ENCODE measurements around the gene PLD6. TPM values are rescaled to one million over a fixed set of nuclear protein-coding genes. Genes with fewer than 3 reads are reported as not detected.
"Not testable (repeated sequence)": the region's sequence is repeated elsewhere in the genome, so short reads cannot be mapped to it uniquely, and the experiment has no call there.

The PLD6 gene, protein sequence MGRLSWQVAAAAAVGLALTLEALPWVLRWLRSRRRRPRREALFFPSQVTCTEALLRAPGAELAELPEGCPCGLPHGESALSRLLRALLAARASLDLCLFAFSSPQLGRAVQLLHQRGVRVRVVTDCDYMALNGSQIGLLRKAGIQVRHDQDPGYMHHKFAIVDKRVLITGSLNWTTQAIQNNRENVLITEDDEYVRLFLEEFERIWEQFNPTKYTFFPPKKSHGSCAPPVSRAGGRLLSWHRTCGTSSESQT
- 10 to 100 TPM in 1 of 4 donors, 1 to 10 TPM in 3; 3.1 to 13.7 (median 6.9) TPM for total RNA-seq

DNA sequence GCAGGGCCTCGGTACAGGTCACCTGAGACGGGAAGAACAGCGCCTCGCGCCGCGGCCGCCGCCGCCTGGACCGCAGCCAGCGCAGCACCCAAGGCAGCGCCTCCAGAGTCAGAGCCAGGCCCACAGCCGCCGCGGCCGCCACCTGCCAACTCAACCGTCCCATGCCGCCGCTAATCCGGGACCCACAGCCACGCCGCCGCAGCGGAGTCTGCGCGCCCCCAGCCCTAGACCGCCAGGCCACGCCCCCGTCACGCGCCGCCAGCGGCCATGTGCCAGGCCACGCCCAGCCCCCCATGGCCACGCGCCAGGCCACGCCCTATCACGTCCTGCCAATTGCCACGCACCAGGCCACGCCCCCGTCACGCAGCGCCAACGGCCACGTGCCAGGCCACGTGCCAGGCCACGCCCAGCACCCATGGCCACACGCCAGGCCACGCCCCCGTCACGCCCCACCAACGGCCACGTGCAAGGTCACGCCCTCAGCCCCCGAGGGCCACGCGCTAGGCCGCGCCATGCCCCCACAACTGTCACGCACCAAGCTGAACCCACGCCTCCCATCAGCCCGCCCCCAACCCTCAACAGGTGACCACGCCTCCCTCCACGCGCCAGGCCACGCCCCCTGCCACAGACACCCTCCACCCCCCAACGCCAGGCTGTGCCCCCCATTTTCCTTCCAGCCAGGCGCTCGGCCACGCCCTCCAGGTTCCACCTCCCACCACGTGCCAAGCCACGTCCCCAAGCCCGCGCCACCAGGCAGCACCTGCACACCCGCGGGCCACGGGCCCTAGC is at the start of gene PLD6:
Gene PLD6 (minus strand): TSS at position 210 of the 789 bp plus-strand sequence. CDS start 47 bp downstream, at position 163.
- peaks cover 49 to 64% (median 62%) of the 10 kb centered on the region in 4 donors for H3K4me1 ChIP-seq

DNA sequence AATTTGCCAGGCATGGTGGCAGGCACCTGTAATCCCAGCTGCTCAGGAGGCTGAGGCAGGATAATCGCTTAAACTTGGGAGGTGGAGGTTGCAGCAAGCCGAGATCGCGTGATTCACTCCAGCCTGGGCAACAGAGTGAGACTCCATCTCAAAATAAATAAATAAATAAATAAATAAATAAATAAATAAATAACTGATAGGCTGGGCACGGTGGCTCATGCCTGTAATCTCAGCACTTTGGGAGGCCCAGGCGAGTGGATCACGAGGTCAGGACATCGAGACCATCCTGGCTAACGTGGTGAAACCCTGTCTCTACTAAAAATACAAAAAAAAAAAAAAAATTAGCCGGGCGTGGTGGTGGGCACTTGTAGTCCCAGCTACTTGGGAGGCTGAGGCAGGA is 49.6 kb upstream of the PLD6 start:
- DNase-seq (ENCODE audit: extremely low spot score): not testable (repeated sequence)

More for the DNA sequence above, at the start of gene PLD6:
- intact Hi-C loops (cut with DNase I): no loop called here
- WGBS: 21% methylated on average over 35 of the region's 78 CpGs
- TF ChIP-seq EP300 (IDR thresholded peaks at IDR 0.05): no peak
- TF ChIP-seq POLR2AphosphoS5 (IDR thresholded peaks at IDR 0.05): peak; percentile 67 to 70
- H3K27ac ChIP-seq (replicated peaks in 1 of 4): peak within 1 kb of the TSS; percentile 92 to 96 (median 94)
- no peaks in the 10 kb centered on the region for H3K9me3 ChIP-seq
- H3K4me3 ChIP-seq: peak within 1 kb of the TSS; percentile 62 to 69 (median 65)
- peak; percentile 93 for DNase-seq (ENCODE audit: extremely low spot score)
- no peaks in the 10 kb centered on the region for H3K27me3 ChIP-seq
- peaks cover 0 to 12% (median 7%) of the 10 kb centered on the region in 4 donors for H3K36me3 ChIP-seq

DNA sequence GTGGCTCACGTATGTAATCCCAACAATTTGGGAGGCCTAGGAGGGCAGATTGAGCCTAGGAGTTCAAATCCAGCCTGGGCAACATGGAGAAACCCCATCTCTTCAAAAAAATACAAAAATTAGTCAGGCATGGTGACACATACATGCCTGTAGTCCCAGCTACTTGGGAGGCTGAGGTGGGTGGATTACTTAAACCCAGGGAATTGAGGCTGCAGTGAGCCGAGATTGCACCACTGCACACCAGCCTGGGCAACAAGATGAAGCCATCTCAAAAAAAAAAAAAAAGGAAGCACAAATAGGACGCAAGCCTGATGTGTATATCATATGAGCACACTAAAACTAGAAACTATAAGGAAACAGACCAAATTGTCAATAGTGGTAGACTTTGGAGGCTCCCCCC is 47.9 kb upstream of the PLD6 start:
- no peak overlapping the region for H3K4me3 ChIP-seq
- no peaks in the 10 kb centered on the region for H3K9me3 ChIP-seq
- H3K4me1 ChIP-seq: no peaks in the 10 kb centered on the region
- H3K27me3 ChIP-seq: no peaks in the 10 kb centered on the region
- peaks cover 40 to 99% (median 95%) of the 10 kb centered on the region in 4 donors for H3K36me3 ChIP-seq
- 82% methylated on average over 3 of the region's 3 CpGs for WGBS
- TF ChIP-seq, protein P1, sequence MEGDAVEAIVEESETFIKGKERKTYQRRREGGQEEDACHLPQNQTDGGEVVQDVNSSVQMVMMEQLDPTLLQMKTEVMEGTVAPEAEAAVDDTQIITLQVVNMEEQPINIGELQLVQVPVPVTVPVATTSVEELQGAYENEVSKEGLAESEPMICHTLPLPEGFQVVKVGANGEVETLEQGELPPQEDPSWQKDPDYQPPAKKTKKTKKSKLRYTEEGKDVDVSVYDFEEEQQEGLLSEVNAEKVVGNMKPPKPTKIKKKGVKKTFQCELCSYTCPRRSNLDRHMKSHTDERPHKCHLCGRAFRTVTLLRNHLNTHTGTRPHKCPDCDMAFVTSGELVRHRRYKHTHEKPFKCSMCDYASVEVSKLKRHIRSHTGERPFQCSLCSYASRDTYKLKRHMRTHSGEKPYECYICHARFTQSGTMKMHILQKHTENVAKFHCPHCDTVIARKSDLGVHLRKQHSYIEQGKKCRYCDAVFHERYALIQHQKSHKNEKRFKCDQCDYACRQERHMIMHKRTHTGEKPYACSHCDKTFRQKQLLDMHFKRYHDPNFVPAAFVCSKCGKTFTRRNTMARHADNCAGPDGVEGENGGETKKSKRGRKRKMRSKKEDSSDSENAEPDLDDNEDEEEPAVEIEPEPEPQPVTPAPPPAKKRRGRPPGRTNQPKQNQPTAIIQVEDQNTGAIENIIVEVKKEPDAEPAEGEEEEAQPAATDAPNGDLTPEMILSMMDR (IDR thresholded peaks at IDR 0.05): no peak
- no peak for TF ChIP-seq EP300 (IDR thresholded peaks at IDR 0.05)
- no peak for TF ChIP-seq POLR2AphosphoS5 (IDR thresholded peaks at IDR 0.05)
- TF ChIP-seq POLR2A (IDR thresholded peaks at IDR 0.05; ENCODE audit: low read depth): no peak
- intact Hi-C loops (cut with DNase I): no loop called here
- no peak overlapping the region for H3K27ac ChIP-seq (replicated peaks in 1 of 4)
- DNase-seq (ENCODE audit: extremely low spot score): no peak

More for the DNA sequence above, 49.6 kb upstream of the PLD6 start:
- H3K9me3 ChIP-seq; intact Hi-C loops (cut with DNase I); H3K27me3 ChIP-seq; H3K27ac ChIP-seq (replicated peaks in 1 of 4); H3K4me3 ChIP-seq; H3K4me1 ChIP-seq: not testable (repeated sequence)
- H3K36me3 ChIP-seq: peaks cover 56 to 100% (median 97%) of the 10 kb centered on the region in 4 donors
- 85% methylated on average over 11 of the region's 11 CpGs for WGBS

DNA sequence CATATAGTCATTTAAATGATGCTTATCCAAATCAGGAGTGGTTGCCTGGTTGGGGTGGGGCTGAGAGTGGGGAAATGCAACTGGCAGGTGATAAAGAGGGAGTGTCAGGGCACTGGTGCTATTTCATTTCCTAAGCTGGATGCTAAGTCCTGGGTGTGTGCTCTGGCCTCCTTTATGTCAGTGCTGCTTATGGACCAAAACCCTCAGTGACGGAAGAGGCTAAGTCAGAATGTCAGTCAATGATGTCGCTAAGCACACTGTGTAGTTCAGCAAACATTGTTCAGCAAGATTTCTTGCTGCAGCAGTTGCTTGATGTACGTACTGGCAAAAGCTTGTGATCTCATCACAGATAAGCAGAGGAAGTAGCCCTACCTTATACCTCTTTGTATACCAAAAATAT is 47.3 kb upstream of the PLD6 start:
- TF ChIP-seq EP300 (IDR thresholded peaks at IDR 0.05) (no peak), POLR2A (IDR thresholded peaks at IDR 0.05; ENCODE audit: low read depth) (no peak), POLR2AphosphoS5 (IDR thresholded peaks at IDR 0.05) (no peak)
- TF ChIP-seq, protein P1 (IDR thresholded peaks at IDR 0.05): no peak
- H3K4me3 ChIP-seq: no peak overlapping the region
- intact Hi-C loops (cut with DNase I): no loop called here
- WGBS: 100% methylated on average over 3 of the region's 3 CpGs
- H3K27ac ChIP-seq (replicated peaks in 1 of 4): no peak overlapping the region
- peaks cover 36 to 99% (median 95%) of the 10 kb centered on the region in 4 donors for H3K36me3 ChIP-seq
- no peak for DNase-seq (ENCODE audit: extremely low spot score)
- no peaks in the 10 kb centered on the region for H3K9me3 ChIP-seq
- no peaks in the 10 kb centered on the region for H3K4me1 ChIP-seq
- H3K27me3 ChIP-seq: no peaks in the 10 kb centered on the region

DNA sequence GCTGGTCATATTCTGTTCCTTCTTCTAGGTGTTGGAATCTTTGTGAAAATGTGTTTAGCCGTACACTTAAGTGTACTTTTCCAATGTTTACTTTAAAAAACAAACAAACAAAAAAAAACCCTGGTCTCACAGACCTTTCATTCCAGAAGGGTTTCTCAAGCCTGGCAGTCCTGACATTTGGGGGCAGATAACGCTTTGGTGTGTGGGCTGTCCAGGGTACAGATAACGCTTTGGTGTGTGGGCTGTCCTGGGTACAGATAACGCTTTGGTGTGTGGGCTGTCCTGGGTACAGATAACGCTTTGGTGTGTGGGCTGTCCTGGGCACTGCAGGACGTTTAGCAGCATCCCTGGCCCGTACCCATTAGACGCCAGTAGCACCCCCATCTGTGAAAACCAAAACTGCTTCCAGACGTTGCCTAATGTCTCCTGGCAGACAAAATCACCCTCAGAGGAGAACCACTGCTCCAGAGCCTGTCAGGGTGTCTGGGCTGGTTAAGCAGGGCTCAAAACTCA is 46.1 kb upstream of the PLD6 start:
- H3K4me1 ChIP-seq: no peaks in the 10 kb centered on the region
- no peak for DNase-seq (ENCODE audit: extremely low spot score)
- H3K9me3 ChIP-seq: no peaks in the 10 kb centered on the region
- peaks cover 40 to 99% (median 95%) of the 10 kb centered on the region in 4 donors for H3K36me3 ChIP-seq
- H3K27me3 ChIP-seq: no peaks in the 10 kb centered on the region
- WGBS: 78% methylated on average over 6 of the region's 9 CpGs
- H3K27ac ChIP-seq (replicated peaks in 1 of 4): no peak overlapping the region
- TF ChIP-seq, protein P1 (IDR thresholded peaks at IDR 0.05): no peak
- no peak for TF ChIP-seq POLR2A (IDR thresholded peaks at IDR 0.05; ENCODE audit: low read depth)
- TF ChIP-seq EP300 (IDR thresholded peaks at IDR 0.05): no peak
- TF ChIP-seq POLR2AphosphoS5 (IDR thresholded peaks at IDR 0.05): no peak
- intact Hi-C loops (cut with DNase I): no loop called here
- H3K4me3 ChIP-seq: no peak overlapping the region
